ENCODE measurements around the gene GRIFIN.

The GRIFIN gene

GRCh38 chr7:2452643-2453270 is 23.4 kb downstream of the GRIFIN start:
- no peak for DNase-seq

DNA sequence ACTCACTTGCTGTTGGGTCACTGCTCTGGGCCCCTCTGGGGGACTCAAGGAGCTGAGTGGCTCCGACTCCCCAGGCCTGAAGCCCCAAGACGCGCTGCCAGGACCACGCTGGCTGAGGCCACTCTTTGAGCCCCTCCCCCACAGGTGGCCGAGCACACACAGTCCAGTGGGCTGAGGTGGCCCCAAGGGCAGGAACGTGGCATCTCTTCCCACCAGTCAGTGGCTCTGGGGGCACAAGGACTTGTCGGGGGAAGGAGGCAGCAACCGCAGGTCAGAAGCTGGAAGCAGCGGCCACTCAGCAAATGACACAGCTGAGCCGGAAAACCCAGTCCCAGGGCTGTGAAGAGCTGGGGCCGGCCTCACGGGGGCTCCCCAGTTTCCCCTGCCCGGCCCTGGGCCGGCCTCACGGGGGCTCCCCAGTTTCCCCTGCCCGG is 24.1 kb downstream of the GRIFIN start:
- no peak for DNase-seq

DNA sequence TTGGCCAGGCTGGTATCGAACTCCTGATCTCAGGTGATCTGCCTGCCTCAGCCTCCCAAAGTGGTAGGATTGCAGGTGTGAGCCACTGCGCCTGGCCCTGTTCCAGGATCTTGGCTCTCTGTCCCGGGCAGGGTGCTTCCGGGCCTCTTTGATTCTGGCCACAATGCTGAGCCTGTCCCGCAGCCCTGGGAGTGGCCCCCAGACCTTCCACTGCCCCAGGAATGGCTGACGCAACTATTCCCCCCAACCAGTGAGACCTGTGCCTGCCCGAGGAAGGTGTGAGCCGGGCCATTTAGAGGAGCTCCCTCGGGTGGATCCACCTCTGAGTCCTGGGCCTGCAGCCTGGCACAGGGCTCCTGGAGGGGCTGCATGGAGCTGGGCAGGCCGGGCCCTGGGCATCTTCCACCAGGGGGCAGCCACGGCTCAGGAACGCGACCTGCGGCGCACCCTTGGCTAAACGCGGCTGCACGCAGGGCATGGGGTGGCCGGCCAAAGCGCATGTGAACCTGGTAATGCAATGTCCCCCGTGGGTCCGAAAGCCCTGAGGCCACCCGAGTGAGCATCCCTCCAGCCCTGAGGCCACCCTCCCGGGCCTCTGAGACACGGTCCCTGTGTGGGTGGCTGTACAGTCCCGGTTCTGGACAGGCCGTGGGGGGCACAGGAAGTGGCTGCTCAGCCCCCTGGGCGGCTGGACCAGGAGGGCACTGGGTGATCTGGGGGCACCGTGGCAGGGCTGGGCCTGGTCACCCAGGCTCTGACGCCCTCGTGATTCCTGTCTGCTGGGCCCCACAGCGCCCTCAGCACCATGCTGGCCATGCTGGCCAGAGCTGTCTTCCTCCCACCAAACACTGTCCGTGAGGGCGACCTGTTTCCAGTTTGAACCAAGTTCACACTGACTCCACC is 24.8 kb downstream of the GRIFIN start:
- peak; percentile 81 for DNase-seq

DNA sequence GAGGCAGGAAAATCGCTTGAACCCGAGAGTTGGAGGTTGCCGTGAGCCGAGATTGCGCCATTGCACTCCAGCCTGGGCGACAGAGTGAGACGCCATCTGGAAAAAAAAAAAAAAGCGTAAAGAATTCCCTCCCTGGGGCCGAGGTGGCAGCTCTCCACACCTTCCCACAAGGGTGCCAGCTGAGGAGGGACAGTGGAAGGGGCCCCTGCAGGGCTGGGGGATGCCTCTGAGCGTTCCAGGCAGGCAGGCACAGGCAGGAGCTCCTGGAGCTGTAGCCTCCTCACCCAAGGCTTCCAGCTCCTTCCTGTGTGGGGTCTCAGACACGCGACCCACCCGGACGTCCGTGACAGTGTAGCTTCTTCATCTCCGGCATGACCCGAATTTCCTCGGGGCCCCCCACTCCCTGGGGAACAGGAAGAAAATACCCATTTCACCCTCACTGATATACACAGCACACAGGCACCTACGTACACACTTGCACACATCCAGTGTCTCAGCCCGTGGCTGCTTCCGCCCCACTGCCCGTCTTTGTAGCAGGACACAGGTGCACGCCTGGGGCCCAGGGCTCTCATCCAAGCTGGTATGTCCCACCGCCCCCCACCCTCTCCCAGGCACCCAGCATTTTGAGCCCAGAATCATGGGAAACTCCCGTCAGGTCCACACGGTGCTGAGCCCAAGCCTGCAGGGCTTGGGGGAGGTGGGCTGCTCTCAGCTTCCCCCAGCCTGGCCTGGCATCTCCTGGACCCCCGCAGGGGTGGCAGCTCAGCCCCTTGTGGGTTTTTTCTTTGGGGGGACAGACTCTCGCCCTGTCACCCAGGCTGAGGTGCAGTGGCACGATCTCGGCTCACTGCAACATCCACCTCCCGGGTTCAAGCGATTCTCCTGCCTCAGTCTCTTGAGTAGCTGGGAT is 25.7 kb downstream of the GRIFIN start:
- DNase-seq: no peak

DNA sequence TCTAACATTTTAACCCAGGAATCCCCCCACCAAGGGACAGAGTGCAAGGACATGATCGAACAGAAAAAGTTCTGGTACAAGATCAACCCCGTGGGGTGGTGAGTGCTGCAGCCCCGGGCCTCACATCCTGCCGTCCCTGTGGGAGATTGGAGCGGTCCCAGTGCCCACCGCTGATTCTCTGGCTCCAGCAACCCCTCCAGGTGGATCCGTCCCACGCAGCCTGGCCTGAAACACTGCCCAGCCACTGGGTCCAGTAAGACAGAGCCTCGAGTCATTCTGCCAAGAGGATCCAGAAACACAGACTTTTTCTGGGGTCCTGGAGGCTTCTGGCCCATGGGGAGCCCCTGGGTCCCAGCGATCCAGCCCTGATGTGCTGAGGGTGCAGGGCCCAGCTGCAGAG is 29.5 kb downstream of the GRIFIN start:
- DNase-seq: no peak

DNA sequence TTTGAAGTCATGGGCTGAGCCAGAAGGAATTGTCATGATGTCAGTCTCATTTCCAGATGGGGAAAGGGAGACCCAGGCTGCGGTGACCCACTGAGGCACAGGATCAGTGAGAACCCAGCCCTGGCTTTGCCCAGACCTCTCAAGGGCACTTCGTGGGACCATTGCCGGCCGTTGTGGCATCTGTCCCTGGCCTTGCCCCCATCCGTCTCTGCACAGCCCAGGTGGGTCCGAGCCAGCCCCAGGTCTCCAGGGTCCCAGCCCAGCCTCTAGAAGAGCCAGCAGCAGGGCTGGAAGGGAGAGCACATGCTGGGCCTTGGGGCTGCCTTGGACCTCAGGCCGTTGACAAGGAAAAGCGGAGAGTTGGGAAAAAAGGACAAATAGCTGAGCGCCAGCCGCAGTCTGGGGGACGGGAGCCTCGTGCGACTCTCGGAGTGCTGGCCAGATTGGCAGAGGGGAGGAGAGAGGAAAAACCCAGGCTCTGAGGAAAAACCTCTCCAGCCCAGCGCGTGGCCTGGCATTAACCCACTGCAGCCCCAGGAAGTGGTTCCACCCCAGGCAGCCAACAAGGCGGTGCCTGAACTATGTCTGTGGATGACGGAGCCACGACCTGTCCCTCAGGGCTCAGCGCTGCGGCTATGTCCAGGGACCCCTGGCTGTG is 30.2 kb downstream of the GRIFIN start:
- no peak for DNase-seq

- no peak for DNase-seq
These were observed 31.2 kb downstream of the GRIFIN start for GRCh38 chr7:2445047-2445446.

GRCh38 chr7:2444476-2444875 is 31.7 kb downstream of the GRIFIN start:
- no peak for DNase-seq

DNA sequence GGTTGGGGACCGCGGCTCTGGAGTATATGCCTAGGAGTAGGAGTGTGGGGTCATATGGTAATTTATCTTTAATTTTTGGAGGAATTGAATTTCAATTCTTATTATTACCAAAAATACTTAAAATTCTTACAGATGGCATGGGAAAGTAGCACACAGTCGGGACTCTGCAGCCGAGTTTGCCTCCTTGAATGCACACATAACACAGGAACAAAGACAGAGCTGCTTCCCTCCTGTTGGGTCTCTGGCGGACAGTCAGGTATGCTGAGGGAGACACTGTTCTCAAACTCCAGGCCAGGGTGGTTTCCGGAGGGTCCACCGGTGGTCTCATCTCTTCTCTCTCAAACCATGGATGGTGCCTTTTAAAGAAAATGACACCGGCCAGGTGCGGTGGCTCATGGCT is 32.7 kb downstream of the GRIFIN start:
- DNase-seq: no peak

- DNase-seq: no peak
These were observed 34.7 kb downstream of the GRIFIN start for GRCh38 chr7:2441430-2442058.

DNA sequence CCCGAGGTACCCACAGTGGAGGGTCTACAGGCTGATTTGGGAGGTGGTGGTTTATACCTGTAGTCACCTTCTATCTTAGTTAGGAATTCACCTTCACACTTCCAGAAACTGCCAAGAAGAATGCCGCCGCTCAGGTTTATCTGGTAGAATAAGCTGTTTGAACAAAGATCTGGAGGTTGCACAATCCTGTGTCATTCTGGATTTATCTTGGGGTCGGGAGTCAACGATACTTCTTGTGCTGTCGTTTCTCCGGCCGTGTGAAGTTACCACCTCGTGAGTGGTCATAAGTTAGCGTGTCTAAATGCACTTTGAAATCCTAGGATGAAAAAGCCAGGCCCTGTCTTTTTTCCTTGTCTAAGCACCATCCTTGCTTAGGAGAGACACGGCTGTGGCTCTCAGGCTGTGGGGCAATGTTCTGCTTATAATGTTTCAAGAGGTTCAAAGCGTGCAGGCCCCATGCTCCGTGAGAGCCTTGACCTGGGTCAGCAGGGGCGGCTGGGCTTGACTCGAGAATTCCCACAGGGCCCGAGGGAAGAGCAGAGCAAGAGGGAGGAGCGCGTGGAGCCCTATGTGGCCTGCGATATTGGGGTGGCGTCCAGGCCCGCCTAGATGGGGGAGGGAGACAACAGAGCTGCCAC is 35.5 kb downstream of the GRIFIN start:
- no peak for DNase-seq

DNA sequence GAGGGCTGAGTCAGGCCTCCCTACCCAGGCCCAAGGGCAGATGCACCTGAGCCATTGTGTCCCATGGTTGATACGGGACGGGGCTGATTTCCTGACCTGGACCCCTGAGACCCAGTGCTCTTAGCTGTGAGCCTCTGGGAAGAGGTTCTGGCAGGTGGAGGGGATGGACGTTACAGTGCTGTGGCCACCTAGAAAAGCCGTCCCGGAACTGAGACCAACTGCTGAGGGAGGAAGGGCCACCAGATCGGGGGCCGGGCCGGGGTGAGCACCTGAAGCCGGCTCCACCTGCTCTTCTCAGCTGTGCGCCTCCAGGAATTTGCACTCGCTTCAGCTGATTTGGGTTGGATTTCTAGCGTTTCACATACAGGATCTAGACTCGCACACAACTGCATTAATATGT is 37.4 kb downstream of the GRIFIN start:
- DNase-seq: no peak

DNA sequence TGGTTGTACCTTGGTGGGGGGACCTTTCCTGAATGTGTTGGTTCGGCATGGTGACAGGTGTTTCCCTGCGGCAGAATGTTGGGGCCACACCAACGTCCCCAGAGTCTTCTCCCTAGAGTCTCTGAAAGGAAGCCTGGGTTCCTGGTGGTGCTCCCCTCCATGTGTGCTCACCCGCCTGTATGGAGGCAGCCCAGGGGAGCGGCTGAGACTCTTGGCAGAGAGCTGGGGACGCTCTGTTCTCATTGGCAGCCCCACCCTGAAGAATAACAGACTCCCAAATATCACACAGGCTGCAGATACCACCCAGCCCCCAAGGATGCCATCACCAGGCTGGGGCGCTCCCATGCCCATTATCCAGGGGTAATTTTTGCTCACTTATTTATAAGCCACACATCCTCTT is 38.0 kb downstream of the GRIFIN start:
- DNase-seq: no peak

- DNase-seq: no peak
These were observed 38.6 kb downstream of the GRIFIN start for GRCh38 chr7:2437537-2438148.

GRCh38 chr7:2437136-2437535 is 39.1 kb downstream of the GRIFIN start:
- DNase-seq: no peak

GRCh38 chr7:2436341-2437104 is 39.7 kb downstream of the GRIFIN start:
- no peak for DNase-seq

GRCh38 chr7:2435146-2435545 is 41.1 kb downstream of the GRIFIN start:
- DNase-seq: no peak

- DNase-seq: no peak
These were observed 42.3 kb downstream of the GRIFIN start for GRCh38 chr7:2433713-2434550.

DNA sequence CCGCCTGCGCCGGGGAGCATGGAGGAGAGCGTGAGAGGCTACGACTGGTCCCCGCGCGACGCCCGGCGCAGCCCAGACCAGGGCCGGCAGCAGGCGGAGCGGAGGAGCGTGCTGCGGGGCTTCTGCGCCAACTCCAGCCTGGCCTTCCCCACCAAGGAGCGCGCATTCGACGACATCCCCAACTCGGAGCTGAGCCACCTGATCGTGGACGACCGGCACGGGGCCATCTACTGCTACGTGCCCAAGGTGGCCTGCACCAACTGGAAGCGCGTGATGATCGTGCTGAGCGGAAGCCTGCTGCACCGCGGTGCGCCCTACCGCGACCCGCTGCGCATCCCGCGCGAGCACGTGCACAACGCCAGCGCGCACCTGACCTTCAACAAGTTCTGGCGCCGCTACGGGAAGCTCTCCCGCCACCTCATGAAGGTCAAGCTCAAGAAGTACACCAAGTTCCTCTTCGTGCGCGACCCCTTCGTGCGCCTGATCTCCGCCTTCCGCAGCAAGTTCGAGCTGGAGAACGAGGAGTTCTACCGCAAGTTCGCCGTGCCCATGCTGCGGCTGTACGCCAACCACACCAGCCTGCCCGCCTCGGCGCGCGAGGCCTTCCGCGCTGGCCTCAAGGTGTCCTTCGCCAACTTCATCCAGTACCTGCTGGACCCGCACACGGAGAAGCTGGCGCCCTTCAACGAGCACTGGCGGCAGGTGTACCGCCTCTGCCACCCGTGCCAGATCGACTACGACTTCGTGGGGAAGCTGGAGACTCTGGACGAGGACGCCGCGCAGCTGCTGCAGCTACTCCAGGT is 43.1 kb downstream of the GRIFIN start:
- DNase-seq: no peak

Measured in activated CD4-positive, alpha-beta T cell treated with anti-CD3 and anti-CD28 coated beads, Interleukin-2, amount 50 U/mL, for 1 hour (primary cell).